Liver (tissue), 3 donors: ENCODE data around the gene TCF7L2.

Source experiments
- ATF3 ChIP-seq: IDR thresholded peaks from 2 replicates; pipeline ENCODE4 v1.6.1; 2016; ENCODE audit warnings: antibody characterized with exemption
- CTCF ChIP-seq: fragments of 150-350 bp; IDR thresholded peaks from 2 replicates; pipeline ENCODE4 v1.5.1; 2017; ENCODE audit warnings: improper control_type of control experiment, low read depth, low read length; ENCODE audit not compliant: missing input control
- EGR1 ChIP-seq, 2 donors: IDR thresholded peaks; 2 replicates each; pipeline ENCODE4 v1.6.1; 2016 to 2018; ENCODE audit warnings: antibody characterized with exemption in 2 of 2, low read depth in 2 of 2
- FOXA2 ChIP-seq: IDR thresholded peaks from 2 replicates; pipeline ENCODE4 v1.6.1; 2016; ENCODE audit warnings: antibody characterized with exemption
- GABPA ChIP-seq, 2 donors: IDR thresholded peaks in 1 of 2; conservative IDR thresholded peaks in 1 of 2; 2 replicates each; pipeline ENCODE4 v1.6.1; 2016; ENCODE audit warnings: antibody characterized with exemption in 2 of 2, mild to moderate bottlenecking in 1 of 2, moderate library complexity in 1 of 2
- JUND ChIP-seq, 2 donors: IDR thresholded peaks; 2 replicates each; pipeline ENCODE4 v1.6.1; 2016; ENCODE audit warnings: antibody characterized with exemption in 2 of 2
- MAX ChIP-seq: IDR thresholded peaks from 2 replicates; pipeline ENCODE4 v1.6.1; 2016; ENCODE audit warnings: antibody characterized with exemption
- RAD21 ChIP-seq, 2 donors: IDR thresholded peaks; 2 replicates each; pipeline ENCODE4 v1.6.1; 2016; ENCODE audit warnings: antibody characterized with exemption in 2 of 2, mild to moderate bottlenecking in 2 of 2
- RXRA ChIP-seq, 2 donors: IDR thresholded peaks; 2 replicates each; pipeline ENCODE4 v1.6.1; 2017 to 2018; ENCODE audit warnings: antibody characterized with exemption in 2 of 2, mild to moderate bottlenecking in 1 of 2
- SP1 ChIP-seq: IDR thresholded peaks from 2 replicates; pipeline ENCODE4 v1.6.1; 2018; ENCODE audit warnings: antibody characterized with exemption, mild to moderate bottlenecking
- TAF1 ChIP-seq: conservative IDR thresholded peaks from 2 replicates; pipeline ENCODE4 v1.6.1; 2016; ENCODE audit warnings: antibody characterized with exemption, mild to moderate bottlenecking
- YY1 ChIP-seq: IDR thresholded peaks from 2 replicates; pipeline ENCODE4 v1.6.1; 2016; ENCODE audit warnings: antibody characterized with exemption, mild to moderate bottlenecking
- ZBTB33 ChIP-seq: IDR thresholded peaks from 2 replicates; pipeline ENCODE4 v1.6.1; 2016; ENCODE audit warnings: antibody characterized with exemption
- donor health status: healthy.
- donor health status: healthy.

GRCh38 chr10:113006656-113007342 lies 56.8 kb downstream of the TCF7L2 start:
- no peak for TF ChIP-seq CTCF
- no peak for TF ChIP-seq RAD21 (IDR thresholded peaks at IDR 0.05)
- no peak for TF ChIP-seq ZBTB33
- no peak for TF ChIP-seq TAF1
- no peak for TF ChIP-seq JUND (IDR thresholded peaks at IDR 0.05)
- no peak for TF ChIP-seq MAX
- TF ChIP-seq SP1, result no peak
- TF ChIP-seq ATF3, result no peak
- TF ChIP-seq RXRA (IDR thresholded peaks at IDR 0.05), result peak in 1 of 2 donors; percentile 10
- TF ChIP-seq EGR1 (IDR thresholded peaks at IDR 0.05; ENCODE audit: low read depth in 2 of 2), result no peak
- no peak for TF ChIP-seq GABPA (IDR thresholded peaks at IDR 0.05 in 1 of 2, conservative IDR thresholded peaks at IDR 0.05 in 1 of 2)
- no peak for TF ChIP-seq YY1
- TF ChIP-seq FOXA2, result no peak
